Sciatic nerve (tissue), 2 donors: ENCODE data around the gene MACROD2. TPM values are rescaled to one million over a fixed set of nuclear protein-coding genes. Genes with fewer than 3 reads are reported as not detected.

Experiments used
- ATAC-seq: fragments of 200-7000 bp; cut with Tn5 transposase; one replicate; pipeline ENCODE4 v1.9.1; 2020; ENCODE audit warnings: mild to moderate bottlenecking, moderate library complexity
- DNase-seq: peaks from one replicate; pipeline ENCODE4 v3.0.0-alpha.2; 2020; ENCODE audit warnings: low spot score
- intact Hi-C: fragments of 100-400 bp; cut with DNase I; formaldehyde crosslinking; loops from one replicate; pipeline ENCODE4 v1.14.2; 2022
- total RNA-seq: library from RNA; stranded (reverse); fragmentation: NEBNext Ultra II Directional; extraction: Animal tissue kit (Norgen Biotek cat#: 25700); gene quantifications from one replicate; pipeline ENCODE4 v1.2.1, GENCODE V29; 2021
- donor health status: DM: no; HTN: no; CAD: no.
- donor health status: DM: no; HTN: no; CAD: no.

The MACROD2 gene
- total RNA-seq, 1 donor from 2014 or later = 13.8 TPM

DNA sequence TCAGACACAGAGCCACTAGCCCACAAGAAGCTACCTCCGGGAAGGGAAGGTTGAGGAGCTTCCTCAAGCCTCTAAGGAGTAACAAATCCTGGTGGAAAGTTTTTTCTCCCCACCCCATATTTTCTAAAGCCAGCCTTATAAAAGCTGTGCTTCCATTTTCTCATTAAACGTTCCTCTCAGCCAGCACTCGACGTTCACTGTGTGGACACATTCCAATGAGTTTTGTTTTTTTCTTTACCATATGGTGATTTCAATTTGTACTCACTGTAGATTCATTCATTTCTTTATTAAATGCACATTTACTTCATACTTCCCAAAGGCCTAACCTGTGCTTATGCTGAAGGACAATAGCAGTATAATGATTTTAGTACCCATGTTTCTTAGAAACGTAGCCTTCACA lies 536.5 kb downstream of the MACROD2 start:
- DNase-seq (no peak), ATAC-seq (no peak)
- intact Hi-C loops = no loop called here

DNA sequence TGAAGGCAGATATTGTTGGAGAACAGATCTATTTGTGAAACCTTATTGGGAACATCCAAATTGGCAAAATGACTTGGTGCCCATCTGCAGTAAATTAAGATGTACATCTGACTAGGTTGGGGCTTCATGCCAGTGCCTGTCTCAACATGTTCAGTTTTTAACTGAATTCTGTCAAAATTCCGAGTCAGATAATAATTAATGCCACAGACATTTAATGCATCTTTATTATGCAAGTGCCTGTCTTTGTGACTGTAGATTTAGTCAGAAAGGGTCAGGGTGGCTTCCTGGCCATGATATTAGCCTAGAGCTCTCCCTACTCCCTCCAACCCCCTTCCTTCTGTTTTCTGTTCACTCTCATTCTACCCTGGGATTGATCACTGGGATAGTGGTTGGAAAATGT lies 541.4 kb downstream of the MACROD2 start:
- intact Hi-C loops = no loop called here
- DNase-seq (no peak), ATAC-seq (no peak)

DNA sequence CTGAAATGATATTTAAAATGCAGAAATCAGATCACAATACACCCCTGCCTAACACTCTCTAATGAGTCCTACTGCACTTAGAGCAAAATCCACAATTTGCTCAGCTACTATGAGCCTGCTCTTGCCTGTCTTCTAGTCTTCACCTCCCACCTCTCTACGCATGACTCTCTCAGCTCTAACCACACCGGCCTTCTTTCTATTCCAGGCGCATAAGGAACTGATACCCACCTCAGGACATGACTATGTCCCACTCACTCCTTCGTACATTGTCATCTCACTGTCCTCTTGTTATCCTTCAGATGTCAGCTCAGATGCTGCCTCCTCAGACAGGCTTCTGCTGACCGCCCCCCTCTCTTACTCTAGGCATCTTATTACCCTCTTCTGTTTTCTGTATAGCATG lies 543.1 kb downstream of the MACROD2 start:
- intact Hi-C loops = no loop called here
- no peak for DNase-seq
- ATAC-seq = no peak

DNA sequence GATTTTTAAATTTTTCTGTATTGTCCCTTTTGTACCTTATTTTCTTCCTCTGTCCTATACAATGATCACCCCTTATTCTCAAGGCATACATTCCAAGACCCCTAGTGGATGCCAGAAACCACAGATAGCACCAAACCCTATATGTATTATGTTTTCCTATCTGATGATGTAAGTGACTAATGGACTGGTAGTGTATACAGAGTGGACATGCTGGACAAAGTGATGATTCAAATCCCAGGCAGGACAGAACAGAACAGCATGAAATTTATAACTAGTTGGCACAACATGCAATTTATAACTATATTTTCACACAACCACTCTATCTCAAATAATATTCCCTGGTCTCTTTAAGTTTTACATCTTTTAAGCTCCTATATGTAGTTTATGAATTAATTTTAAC lies 547.7 kb downstream of the MACROD2 start:
- intact Hi-C loops = no loop called here
- DNase-seq = no peak
- no peak for ATAC-seq

DNA sequence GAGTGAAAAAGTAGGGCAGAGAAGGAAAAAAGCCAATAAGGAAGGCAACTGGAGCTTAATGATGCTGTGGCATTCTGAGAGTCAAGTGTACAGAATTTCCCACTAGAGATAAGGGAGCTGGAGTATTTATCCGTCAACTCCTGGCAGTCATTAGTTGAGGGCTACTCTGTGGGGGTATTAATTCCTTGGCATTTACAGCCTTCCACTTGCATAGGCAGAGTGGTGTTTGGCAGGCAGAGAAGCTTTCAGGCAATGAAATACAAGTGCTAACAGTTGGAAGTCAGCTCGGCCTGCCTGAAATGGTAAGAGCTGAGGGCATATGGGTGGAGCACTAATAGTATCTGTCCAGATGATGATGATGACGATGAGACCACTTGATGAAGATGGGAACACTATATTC lies 549.4 kb downstream of the MACROD2 start:
- ATAC-seq = no peak
- DNase-seq = no peak
- intact Hi-C loops = no loop called here

DNA sequence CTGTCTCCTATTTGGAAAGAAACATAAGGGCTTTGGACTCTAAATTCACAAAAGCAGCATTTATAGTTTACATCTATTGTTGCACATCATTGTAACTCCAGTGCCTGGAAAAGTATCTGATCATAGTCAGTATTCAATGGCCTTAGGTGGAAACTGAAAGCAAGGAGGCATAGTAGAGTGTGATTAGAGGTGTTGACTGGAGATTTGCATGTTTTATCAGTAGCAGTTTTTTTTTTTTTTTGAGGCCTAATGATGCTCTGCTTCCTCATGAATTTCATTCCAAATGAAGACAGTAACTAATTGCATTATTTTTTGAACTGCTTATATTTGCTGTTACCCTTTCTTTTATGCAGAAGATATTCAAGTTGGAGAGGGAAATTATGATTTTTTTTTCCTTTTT lies 555.3 kb downstream of the MACROD2 start:
- ATAC-seq (no peak), DNase-seq (no peak)
- intact Hi-C loops = no loop called here

DNA sequence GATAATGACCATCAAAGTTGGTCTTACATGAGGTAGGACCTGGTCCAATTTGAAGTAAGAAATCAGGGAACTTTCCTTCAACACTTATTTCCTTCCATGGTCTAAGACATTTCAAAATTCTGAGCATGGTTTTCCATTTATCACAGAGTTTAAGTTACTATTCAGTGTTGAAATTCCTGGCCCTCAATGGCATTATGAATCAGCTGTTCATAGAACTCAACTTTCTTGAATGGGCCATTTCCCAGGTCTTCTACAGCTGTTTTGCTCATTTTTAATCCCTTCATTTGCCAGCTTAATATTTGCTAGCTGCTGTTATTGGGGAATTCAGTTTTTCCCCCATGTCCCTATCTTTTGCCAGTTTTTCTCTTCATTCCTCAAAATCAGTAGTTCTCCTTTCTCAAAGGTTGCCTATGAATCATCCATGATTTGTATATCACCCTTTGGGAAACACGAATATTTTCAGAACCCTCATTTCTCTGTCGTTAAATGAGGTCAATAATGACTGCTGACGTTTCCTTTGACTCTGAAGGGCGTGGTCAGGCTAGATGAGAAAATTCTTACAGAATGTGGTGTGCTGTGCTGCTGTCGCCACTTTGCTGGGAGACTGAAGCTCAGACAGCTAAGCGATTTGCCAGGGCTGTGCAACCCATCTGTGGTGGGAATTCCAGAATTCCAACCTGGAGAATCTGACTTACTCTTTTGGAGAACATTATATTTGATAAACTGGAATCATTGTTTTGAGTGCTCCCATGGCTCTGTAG lies 558.6 kb downstream of the MACROD2 start:
- intact Hi-C loops = no loop called here
- no peak for ATAC-seq

DNA sequence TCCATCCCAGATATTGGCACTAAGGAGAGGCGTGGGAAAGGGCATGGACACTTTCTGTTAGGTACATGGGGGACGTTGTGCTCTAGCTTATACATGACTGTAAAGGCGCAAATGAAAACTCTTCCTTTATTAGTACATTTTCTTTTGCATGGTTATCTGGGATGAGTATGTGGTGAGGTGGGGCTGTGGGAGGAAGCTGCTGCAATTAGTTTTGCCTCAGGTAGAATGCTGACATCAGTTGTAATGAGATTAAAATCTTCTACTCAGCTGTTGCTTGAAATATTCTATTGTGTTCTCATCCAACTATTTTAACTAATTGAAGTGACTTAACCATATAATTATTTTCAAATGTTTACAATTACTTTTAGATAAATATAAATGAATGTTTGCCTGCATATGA lies 560.4 kb downstream of the MACROD2 start:
- ATAC-seq (no peak), DNase-seq (no peak)
- intact Hi-C loops = no loop called here

More for the DNA sequence above, 558.6 kb downstream of the MACROD2 start:
- DNase-seq = no peak

DNA sequence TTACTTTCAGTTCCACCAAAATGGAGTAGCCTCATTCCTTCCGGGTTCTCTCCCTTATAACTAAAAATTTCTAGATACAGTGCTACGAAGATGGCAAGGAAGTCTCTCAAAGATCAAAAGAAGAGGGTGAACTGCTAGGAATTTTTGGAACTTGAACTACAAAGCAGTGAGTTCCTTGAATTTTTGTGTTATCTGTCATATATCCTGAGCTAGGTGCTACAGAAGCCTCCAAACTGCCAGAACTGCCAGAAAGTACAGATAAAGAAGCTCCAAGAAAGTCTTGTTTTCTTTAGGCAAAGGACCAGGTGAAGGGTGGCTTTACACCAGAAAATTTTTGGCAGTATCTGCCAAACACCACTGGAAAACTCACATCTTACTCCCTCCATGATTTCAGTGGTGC lies 560.9 kb downstream of the MACROD2 start:
- ATAC-seq (no peak), DNase-seq (no peak)
- intact Hi-C loops = no loop called here

DNA sequence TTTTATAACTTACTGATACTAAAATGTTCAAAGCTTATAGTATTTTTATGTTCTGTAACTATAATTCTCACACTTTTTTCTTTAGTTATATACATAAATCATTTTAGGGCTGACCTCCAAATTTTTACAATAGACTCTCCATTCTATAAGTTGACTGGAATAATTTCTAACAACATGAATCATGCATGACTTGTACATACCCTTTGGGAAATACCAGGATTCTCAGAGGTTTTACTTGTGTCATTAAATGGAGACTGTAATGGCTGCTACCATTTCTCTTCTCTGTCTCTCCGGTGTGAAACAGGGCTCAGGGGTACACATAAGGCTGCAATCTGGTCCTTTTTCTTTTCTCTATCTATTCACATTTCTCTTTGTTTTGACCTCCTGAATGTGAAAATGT lies 564.3 kb downstream of the MACROD2 start:
- intact Hi-C loops = no loop called here

DNA sequence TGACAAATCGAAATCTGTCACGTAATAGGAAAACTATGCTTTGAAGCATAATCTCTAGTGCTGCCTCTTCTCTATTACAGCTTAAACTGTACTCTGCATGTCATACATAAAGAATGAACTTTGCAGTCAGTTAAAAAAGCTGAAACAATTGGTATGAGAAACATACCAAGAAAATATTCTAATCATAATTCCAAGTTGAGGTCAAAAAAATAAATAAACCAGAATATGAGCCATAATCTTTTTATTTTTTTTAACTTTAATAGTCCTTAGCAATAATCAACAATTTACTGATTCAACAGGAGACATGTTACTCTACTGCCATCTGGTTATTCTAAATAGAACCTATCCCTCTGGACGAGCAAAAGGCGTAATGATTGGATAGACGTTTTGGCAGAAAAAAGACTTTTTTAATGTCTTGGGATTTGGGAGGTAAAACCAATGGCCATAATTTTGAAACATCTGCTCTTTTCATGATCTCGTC lies 566.5 kb downstream of the MACROD2 start:
- DNase-seq (no peak), ATAC-seq (no peak)
- intact Hi-C loops = no loop called here

More for the DNA sequence above, 564.3 kb downstream of the MACROD2 start:
- no peak for ATAC-seq
- no peak for DNase-seq

DNA sequence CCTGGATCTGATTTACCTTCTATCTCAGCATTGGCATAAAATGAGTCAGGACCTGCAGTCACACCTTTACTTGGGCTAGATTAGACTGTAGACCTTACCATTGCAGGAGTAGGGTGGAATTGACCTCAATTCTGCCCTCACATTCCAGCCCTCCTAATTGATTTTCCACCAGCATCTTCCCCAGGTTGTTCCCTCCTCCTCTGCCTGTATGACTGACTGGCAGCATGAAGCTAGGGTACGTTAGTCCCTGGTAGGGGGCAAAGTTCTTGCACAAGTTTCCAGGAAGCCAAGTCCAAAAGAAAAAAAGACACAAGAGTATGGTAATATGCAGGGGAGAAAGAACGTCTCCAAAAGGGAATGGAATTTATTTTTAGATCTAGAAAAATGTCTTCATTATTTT lies 567.7 kb downstream of the MACROD2 start:
- DNase-seq (no peak), ATAC-seq (no peak)
- intact Hi-C loops = no loop called here

DNA sequence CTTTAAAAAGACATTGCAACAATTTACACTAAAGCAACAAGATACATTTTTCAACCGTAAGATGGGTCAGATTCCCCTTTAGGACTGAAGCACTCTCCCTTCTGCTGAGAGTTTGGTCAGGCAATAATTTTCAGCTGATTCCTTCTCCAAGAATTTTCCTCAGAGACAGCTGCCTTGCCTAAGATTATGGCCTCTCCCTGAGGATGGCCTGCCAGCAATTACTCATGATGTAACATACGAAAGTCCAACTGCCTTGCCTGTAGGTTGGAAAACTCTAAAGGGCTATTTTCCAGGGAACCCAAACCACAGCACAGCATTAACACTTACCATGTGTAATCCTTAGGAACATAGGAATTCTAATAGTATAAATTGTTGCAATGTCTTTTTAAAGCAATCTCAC lies 571.2 kb downstream of the MACROD2 start:
- ATAC-seq (peak; percentile 41), DNase-seq (no peak)
- intact Hi-C loops = no loop called here

DNA sequence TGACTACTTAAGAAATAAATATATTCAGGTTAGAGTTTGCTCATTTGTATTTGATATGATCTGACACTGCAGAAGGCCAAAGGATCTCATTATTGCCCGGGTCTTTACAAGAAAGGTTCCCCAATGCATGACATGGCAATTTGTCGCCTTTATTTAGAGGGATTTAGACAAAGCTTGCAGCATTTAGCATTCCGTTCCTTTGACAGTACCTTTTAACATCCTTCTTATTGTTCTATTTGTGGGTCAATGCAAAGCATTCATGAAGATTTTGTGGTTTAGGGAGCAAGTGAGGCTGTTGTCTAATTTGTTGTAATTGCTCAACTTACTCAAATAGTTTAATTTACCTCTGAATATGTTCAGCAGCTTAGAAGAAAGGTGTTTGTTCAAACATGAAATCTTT lies 572.9 kb downstream of the MACROD2 start:
- ATAC-seq (no peak), DNase-seq (no peak)
- intact Hi-C loops = no loop called here

DNA sequence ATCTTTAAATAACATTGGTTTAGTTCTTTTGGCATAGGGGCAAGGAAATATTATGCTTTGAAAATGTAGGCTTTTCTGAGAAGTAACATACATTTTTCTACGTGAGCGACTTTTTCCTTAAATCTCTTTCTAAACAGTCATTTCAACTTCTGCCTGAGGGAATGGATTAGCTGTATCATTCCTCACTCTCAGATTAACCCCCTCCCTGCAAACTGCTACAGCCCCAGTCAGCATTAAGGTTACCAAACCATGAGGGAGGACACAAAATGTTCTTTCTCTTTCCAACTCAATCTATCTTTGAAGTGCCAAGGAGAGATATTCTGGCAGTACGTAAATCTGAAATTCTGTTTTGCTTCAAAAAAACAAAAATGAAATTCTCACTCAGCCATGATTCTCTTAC lies 573.4 kb downstream of the MACROD2 start:
- intact Hi-C loops = no loop called here
- ATAC-seq = no peak
- no peak for DNase-seq

DNA sequence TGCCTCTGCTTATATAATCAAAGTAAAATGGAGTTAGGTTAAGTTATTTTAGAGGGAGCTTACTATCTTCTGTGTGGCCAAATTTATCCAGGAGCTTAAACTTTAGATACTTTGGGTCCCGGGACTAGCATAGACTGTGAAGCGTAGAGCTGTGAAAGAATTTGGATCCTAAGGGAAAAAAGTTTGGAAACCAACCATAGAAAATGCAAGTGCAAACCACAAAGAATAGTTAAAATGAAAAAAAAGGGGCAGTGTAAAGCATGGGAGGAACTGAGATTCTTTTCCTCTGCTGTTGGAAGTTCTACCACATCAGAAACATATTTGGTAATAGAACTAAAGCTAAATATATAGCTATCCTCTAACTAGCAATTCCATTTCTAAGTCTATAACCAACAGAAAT lies 574.3 kb downstream of the MACROD2 start:
- intact Hi-C loops = no loop called here
- ATAC-seq = no peak

DNA sequence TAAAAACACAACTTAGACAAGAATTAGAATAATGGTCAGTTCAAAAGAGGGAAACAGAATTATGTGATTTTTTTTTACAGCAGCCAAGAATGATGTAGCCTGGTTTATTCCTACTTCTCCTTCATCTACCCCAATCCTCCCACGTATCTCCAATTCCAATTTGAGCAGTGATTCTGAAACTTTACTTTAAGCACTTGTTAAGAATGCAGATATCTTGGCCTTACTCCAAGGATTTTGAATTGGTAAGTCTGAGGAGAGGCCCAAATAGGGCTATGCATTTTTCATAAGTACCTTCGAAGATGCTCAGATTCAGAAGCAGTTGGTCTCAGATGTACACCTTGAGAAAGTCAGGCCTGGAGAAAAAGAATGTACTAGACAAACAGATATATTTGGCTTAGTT lies 575.5 kb downstream of the MACROD2 start:
- ATAC-seq = no peak
- DNase-seq = no peak
- intact Hi-C loops = no loop called here

More for the DNA sequence above, 574.3 kb downstream of the MACROD2 start:
- DNase-seq = no peak

DNA sequence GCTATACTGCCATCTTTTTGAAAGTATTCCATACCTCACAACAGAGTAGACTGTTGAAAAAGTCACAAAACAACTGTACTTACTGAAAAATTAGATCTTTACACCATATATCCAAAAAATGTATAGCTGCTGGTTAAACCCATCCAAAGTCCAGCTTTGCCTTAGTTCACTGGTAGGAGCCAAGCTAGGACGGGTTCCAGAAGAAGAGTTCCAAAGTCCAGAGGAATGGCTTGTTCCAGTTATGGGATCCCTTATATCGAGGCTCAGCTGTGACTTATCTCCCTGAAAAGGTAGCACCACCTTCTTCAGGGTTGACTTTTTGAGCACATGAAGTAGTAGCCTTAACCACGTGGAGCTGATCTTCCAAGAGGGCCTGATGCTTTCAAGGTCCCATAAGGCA lies 578.4 kb downstream of the MACROD2 start:
- intact Hi-C loops = no loop called here
- DNase-seq = no peak
- no peak for ATAC-seq

DNA sequence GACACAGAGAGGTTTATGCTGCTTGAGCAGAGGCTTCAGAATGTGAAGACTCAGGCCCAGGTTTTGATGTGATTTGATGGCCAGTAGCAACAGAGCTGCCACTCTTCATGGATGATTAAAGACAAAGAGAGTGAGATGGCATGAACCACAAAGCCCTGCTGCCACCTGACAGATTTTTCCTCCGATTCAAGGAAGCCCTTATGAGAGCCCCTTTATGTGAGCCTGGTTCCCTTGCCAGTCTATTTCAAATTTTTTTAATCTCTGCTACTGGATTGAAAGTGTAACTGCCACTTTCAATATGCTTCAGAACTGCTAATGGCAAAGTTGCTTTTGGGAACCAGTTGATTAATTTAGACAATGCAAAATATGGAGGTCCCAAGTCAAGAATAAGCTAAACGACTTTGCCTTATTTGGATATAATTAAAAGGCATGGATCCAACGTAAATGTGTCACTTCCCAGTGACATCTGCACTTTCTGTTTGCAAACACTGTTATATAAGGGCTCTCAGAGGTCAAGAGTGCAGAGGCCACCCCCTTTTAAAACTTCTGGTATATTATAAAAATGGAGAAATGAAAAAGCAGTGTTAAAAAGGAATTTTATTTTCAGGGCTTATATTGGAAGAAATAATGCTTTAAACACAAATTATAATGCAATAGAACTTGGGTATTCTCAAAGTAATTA lies 581.0 kb downstream of the MACROD2 start:
- intact Hi-C loops = loop anchor here (5.0 kb wide), 1 partner anchor 276 kb away; no protein-coding TSS in a partner anchor
- no peak for DNase-seq
- no peak for ATAC-seq

DNA sequence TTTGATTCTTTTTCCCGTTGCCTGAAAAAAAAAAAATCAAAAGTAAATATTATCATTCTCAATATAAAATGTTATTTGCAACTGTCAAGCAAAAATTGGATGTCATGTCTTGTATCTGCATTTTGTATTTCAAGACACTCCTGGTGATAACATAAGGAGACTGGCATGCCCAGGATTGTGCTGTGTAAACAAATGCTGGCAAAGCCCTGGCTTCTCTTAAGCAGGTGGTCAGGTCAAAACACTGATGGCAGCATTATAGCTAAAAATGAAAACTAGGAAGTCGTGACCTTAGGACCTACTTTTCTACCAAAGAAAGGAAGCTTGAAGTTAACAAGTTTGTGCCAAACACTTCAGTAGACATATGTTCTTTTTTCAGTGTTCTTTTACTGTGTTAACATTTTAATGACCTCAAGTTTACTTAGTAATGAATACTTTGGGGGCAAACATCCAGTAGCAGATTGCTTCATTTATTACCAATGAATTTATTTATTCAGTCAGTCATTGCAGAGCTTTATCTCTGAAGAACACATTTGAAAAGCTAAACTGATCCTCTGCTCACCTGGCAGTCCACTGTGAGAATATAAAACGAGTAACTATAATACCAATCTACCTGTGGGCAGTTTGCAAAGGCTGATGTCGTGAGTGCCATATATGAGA lies 585.2 kb downstream of the MACROD2 start:
- intact Hi-C loops = loop anchor here (10.0 kb wide), 1 partner anchor 226 kb away; no protein-coding TSS in a partner anchor
- DNase-seq (no peak), ATAC-seq (no peak)
